ENCODE results near the gene PALD1.

DNA sequence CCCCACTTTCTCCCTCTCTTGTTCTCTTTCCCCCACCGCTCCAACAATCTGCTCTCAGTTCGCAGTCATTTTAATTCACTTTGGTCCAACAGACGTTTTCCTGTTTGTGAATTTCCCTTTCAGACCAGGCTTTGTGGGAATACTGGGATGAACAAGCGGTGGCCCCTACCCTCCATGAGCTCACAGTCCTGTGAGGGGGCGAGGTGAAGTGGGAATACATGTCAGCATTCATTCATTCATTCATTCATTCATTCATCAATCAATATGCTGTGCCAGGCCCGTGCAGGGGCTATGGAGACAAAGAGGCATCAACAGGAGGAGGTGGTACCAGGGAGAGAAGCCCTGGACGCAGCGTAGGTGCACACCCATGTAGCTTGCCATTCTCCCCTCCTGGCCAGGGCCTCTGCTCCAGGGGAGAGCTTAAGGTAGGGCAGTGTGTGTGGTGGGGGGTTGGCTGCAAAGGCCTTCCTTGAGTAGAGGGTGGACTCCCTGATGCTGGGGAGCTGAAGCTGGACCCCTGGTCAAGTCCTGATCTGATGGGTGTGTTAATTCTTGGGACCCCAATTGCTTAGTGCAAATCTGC lies 107.9 kb downstream of the PALD1 start:
- TF ChIP-seq, protein P1, sequence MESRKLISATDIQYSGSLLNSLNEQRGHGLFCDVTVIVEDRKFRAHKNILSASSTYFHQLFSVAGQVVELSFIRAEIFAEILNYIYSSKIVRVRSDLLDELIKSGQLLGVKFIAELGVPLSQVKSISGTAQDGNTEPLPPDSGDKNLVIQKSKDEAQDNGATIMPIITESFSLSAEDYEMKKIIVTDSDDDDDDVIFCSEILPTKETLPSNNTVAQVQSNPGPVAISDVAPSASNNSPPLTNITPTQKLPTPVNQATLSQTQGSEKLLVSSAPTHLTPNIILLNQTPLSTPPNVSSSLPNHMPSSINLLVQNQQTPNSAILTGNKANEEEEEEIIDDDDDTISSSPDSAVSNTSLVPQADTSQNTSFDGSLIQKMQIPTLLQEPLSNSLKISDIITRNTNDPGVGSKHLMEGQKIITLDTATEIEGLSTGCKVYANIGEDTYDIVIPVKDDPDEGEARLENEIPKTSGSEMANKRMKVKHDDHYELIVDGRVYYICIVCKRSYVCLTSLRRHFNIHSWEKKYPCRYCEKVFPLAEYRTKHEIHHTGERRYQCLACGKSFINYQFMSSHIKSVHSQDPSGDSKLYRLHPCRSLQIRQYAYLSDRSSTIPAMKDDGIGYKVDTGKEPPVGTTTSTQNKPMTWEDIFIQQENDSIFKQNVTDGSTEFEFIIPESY (IDR thresholded peaks at IDR 0.05; ENCODE audit: extremely low read depth, insufficient replicate concordance, low read length): no peak
- TF ChIP-seq, protein P2, sequence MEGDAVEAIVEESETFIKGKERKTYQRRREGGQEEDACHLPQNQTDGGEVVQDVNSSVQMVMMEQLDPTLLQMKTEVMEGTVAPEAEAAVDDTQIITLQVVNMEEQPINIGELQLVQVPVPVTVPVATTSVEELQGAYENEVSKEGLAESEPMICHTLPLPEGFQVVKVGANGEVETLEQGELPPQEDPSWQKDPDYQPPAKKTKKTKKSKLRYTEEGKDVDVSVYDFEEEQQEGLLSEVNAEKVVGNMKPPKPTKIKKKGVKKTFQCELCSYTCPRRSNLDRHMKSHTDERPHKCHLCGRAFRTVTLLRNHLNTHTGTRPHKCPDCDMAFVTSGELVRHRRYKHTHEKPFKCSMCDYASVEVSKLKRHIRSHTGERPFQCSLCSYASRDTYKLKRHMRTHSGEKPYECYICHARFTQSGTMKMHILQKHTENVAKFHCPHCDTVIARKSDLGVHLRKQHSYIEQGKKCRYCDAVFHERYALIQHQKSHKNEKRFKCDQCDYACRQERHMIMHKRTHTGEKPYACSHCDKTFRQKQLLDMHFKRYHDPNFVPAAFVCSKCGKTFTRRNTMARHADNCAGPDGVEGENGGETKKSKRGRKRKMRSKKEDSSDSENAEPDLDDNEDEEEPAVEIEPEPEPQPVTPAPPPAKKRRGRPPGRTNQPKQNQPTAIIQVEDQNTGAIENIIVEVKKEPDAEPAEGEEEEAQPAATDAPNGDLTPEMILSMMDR (IDR thresholded peaks at IDR 0.05 in 2 of 3, conservative IDR thresholded peaks at IDR 0.05 in 1 of 3; ENCODE audit: borderline replicate concordance in 1 of 3, insufficient read depth in 1 of 3, low read depth in 2 of 3, low read length in 2 of 3): no peak
- no peak for TF ChIP-seq EZH2phosphoT487 (IDR thresholded peaks at IDR 0.05; ENCODE audit: borderline replicate concordance)
- no peak for TF ChIP-seq POLR2A (IDR thresholded peaks at IDR 0.05; ENCODE audit: borderline replicate concordance, extremely low read depth, insufficient read depth, insufficient read length)
- TF ChIP-seq, protein P3, sequence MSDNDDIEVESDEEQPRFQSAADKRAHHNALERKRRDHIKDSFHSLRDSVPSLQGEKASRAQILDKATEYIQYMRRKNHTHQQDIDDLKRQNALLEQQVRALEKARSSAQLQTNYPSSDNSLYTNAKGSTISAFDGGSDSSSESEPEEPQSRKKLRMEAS (IDR thresholded peaks at IDR 0.05): no peak
- no peak for TF ChIP-seq EZH2 (IDR thresholded peaks at IDR 0.05)
- no peak for TF ChIP-seq ZNF274 (IDR thresholded peaks at IDR 0.05; ENCODE audit: low read depth, low read length)
- TF ChIP-seq REST (IDR thresholded peaks at IDR 0.05; ENCODE audit: low read depth): no peak
- TF ChIP-seq RAD21 (IDR thresholded peaks at IDR 0.05; ENCODE audit: low read depth): no peak
- no peak for TF ChIP-seq SRF (IDR thresholded peaks at IDR 0.05; ENCODE audit: low read depth)
- no peak for TF ChIP-seq SIN3A (IDR thresholded peaks at IDR 0.05; ENCODE audit: low read depth)
- no peak for TF ChIP-seq SP1 (IDR thresholded peaks at IDR 0.05; ENCODE audit: low read depth)

All from HCT116 (cell line).